ENCODE results near the gene ZNF346. TPM values are rescaled to one million over a fixed set of nuclear protein-coding genes. Genes with fewer than 3 reads are reported as not detected.

The ZNF346 gene
- total RNA-seq, 1 experiment from 2014 or later: 27.3 TPM

DNA sequence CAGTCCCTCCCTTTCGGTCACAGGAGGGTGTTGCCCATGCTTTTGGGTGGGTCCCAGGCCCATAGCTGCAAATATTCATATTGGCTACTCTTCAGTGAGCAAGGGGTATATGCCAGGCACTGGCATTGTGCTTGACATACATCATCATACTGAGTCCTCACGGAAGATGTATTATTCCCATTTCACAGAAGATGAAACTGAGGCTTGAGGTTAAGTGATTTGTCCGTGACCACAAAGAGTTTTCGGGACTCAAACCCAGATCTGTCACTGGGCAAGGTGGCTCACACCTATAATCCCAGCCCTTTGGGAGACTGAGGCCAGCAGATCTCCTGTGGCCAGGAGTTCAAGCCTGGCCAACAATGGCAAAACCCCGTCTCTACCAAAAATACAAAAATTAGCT is 57.8 kb downstream of the ZNF346 start:
- BruUV-seq (replicated peaks): no TSS peak

GRCh38 chr5:177081859-177082258 is 59.4 kb downstream of the ZNF346 start:
- intact Hi-C loops (cut with micrococcal nuclease; ENCODE audit: unreplicated experiment): no loop called here
- POLR2A ChIA-PET (ENCODE audit: low non-redundant PET): no interaction called here
- H3K27me3 ChIP-seq (replicated peaks; ENCODE audit: insufficient read depth, low read depth, low read length, poor library complexity): no peaks in the 10 kb centered on the region
- TF ChIP-seq EZH2 (IDR thresholded peaks at IDR 0.05; ENCODE audit: borderline replicate concordance, low read depth, low read length, poor library complexity, severe bottlenecking) (no peak), CTCF (conservative IDR thresholded peaks at IDR 0.05; ENCODE audit: low read depth, low read length) (no peak)
- no peaks in the 10 kb centered on the region for H3K36me3 ChIP-seq (ENCODE audit: insufficient read depth, low read length, poor library complexity, severe bottlenecking)
- CTCF ChIA-PET: no interaction called here
- no peak overlapping the region for H3K27ac ChIP-seq (ENCODE audit: low read depth, low read length, poor library complexity, severe bottlenecking)
- H3K9me3 ChIP-seq (ENCODE audit: low read depth, low read length, poor library complexity, severe bottlenecking): no peaks in the 10 kb centered on the region
- no peak overlapping the region for H3K4me3 ChIP-seq (ENCODE audit: low read depth, low read length, poor library complexity, severe bottlenecking)
- H3K4me1 ChIP-seq (ENCODE audit: insufficient read depth, low read length, poor library complexity, severe bottlenecking): peaks cover 10% of the 10 kb centered on the region
- no peak for DNase-seq (ENCODE audit: low spot score)
- no TSS peak for BruUV-seq (replicated peaks)

More for the DNA sequence above, 57.8 kb downstream of the ZNF346 start:
- intact Hi-C loops (cut with micrococcal nuclease; ENCODE audit: unreplicated experiment): no loop called here
- no peaks in the 10 kb centered on the region for H3K36me3 ChIP-seq (ENCODE audit: insufficient read depth, low read length, poor library complexity, severe bottlenecking)
- ChIA-PET POLR2A (ENCODE audit: low non-redundant PET) (no interaction called here), CTCF (no interaction called here)
- DNase-seq (ENCODE audit: low spot score): no peak
- H3K9me3 ChIP-seq (ENCODE audit: low read depth, low read length, poor library complexity, severe bottlenecking): no peaks in the 10 kb centered on the region
- no peaks in the 10 kb centered on the region for H3K27me3 ChIP-seq (replicated peaks; ENCODE audit: insufficient read depth, low read depth, low read length, poor library complexity)
- no peaks in the 10 kb centered on the region for H3K4me1 ChIP-seq (ENCODE audit: insufficient read depth, low read length, poor library complexity, severe bottlenecking)
- no peak overlapping the region for H3K4me3 ChIP-seq (ENCODE audit: low read depth, low read length, poor library complexity, severe bottlenecking)
- H3K27ac ChIP-seq (ENCODE audit: low read depth, low read length, poor library complexity, severe bottlenecking): no peak overlapping the region
- TF ChIP-seq EZH2 (IDR thresholded peaks at IDR 0.05; ENCODE audit: borderline replicate concordance, low read depth, low read length, poor library complexity, severe bottlenecking) (no peak), CTCF (conservative IDR thresholded peaks at IDR 0.05; ENCODE audit: low read depth, low read length) (no peak)

DNA sequence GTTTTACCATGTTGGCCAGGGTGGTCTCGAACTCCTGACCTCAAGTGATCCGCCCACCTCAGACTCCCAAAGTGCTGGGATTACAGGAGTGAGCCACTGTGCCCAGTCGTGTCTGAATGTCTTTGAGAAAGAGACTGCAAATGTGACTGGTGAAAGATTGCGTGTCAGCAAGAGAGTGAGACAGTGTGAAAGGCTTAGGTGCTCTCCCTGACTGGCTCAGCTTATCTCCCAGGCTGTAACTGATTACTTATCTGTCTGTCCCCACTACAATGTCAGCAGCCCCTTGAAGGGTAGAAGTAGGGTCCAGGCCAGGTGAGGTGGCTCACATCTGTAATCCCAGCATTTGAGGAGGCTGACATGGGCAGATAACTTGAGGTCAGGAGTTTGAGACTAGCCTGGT is 60.9 kb downstream of the ZNF346 start:
- H3K36me3 ChIP-seq (ENCODE audit: insufficient read depth, low read length, poor library complexity, severe bottlenecking): no peaks in the 10 kb centered on the region
- no peaks in the 10 kb centered on the region for H3K27me3 ChIP-seq (replicated peaks; ENCODE audit: insufficient read depth, low read depth, low read length, poor library complexity)
- CTCF ChIA-PET: no interaction called here
- peaks cover 10% of the 10 kb centered on the region for H3K4me1 ChIP-seq (ENCODE audit: insufficient read depth, low read length, poor library complexity, severe bottlenecking)
- DNase-seq (ENCODE audit: low spot score): no peak
- intact Hi-C loops (cut with micrococcal nuclease; ENCODE audit: unreplicated experiment): no loop called here
- POLR2A ChIA-PET (ENCODE audit: low non-redundant PET): no interaction called here
- TF ChIP-seq EZH2 (IDR thresholded peaks at IDR 0.05; ENCODE audit: borderline replicate concordance, low read depth, low read length, poor library complexity, severe bottlenecking): no peak
- TF ChIP-seq CTCF (conservative IDR thresholded peaks at IDR 0.05; ENCODE audit: low read depth, low read length): no peak
- H3K9me3 ChIP-seq (ENCODE audit: low read depth, low read length, poor library complexity, severe bottlenecking): no peaks in the 10 kb centered on the region
- no peak overlapping the region for H3K27ac ChIP-seq (ENCODE audit: low read depth, low read length, poor library complexity, severe bottlenecking)
- no peak overlapping the region for H3K4me3 ChIP-seq (ENCODE audit: low read depth, low read length, poor library complexity, severe bottlenecking)
- BruUV-seq (replicated peaks): no TSS peak

Data from A673 (cell line).